GM19240 (cell line): ENCODE results near the gene JAG2.

Experiments
- DNase-seq: peaks from one replicate; pipeline ENCODE4 v3.0.0; 2011; ENCODE audit warnings: low spot score; ENCODE audit not compliant: insufficient read length

Gene JAG2

GRCh38 chr14:105168496-105168978, at the start of gene JAG2:
Gene JAG2, minus strand, starts transcription at chr14:105168776. Its CDS starts 356 bp downstream, at chr14:105168420.
- no peak for DNase-seq

GRCh38 chr14:105217774-105218173, 49.2 kb upstream of the JAG2 start:
- no peak for DNase-seq

GRCh38 chr14:105216490-105217247, 48.1 kb upstream of the JAG2 start:
- DNase-seq: no peak

- no peak for DNase-seq
Observed at GRCh38 chr14:105215602-105216001, 47.0 kb upstream of the JAG2 start.

- DNase-seq: no peak
Observed at GRCh38 chr14:105214324-105214915, 45.8 kb upstream of the JAG2 start.

GRCh38 chr14:105213361-105213760, 44.8 kb upstream of the JAG2 start:
- no peak for DNase-seq

- no peak for DNase-seq
Observed at GRCh38 chr14:105212541-105213300, 44.1 kb upstream of the JAG2 start.

- no peak for DNase-seq
Observed at GRCh38 chr14:105211758-105212089, 43.1 kb upstream of the JAG2 start.

- DNase-seq: no peak
Observed at GRCh38 chr14:105211086-105211757, 42.6 kb upstream of the JAG2 start.

- no peak for DNase-seq
Observed at GRCh38 chr14:105210266-105211025, 41.9 kb upstream of the JAG2 start.

- DNase-seq: no peak
Observed at GRCh38 chr14:105209646-105210045, 41.1 kb upstream of the JAG2 start.

- no peak for DNase-seq
Observed at GRCh38 chr14:105209091-105209490, 40.5 kb upstream of the JAG2 start.

- DNase-seq: no peak
Observed at GRCh38 chr14:105208738-105209075, 40.1 kb upstream of the JAG2 start.

- DNase-seq: no peak
Observed at GRCh38 chr14:105207996-105208737, 39.6 kb upstream of the JAG2 start.

GRCh38 chr14:105207460-105207901, 38.9 kb upstream of the JAG2 start:
- DNase-seq: no peak

GRCh38 chr14:105206873-105207272, 38.3 kb upstream of the JAG2 start:
- DNase-seq: no peak

- DNase-seq: no peak
Observed at GRCh38 chr14:105205673-105206208, 37.2 kb upstream of the JAG2 start.

- no peak for DNase-seq
Observed at GRCh38 chr14:105204931-105205672, 36.5 kb upstream of the JAG2 start.

- DNase-seq: no peak
Observed at GRCh38 chr14:105204206-105204930, 35.8 kb upstream of the JAG2 start.
